C4-2B (cell line): ENCODE measurements around the gene PLP1.

Experiments
- H3K27ac ChIP-seq: fragments of 450-650 bp; 2 replicates; pipeline ENCODE4 v1.5.1; 2017
- ZFX ChIP-seq: fragments of 450-650 bp; IDR thresholded peaks from 2 replicates; pipeline ENCODE4 v1.6.1; 2017
- TF ChIP-seq, protein P1 (sequence below): fragments of 450-650 bp; conservative IDR thresholded peaks from 2 replicates; pipeline ENCODE4 v1.5.1; 2017; ENCODE audit warnings: mild to moderate bottlenecking

Gene PLP1

DNA sequence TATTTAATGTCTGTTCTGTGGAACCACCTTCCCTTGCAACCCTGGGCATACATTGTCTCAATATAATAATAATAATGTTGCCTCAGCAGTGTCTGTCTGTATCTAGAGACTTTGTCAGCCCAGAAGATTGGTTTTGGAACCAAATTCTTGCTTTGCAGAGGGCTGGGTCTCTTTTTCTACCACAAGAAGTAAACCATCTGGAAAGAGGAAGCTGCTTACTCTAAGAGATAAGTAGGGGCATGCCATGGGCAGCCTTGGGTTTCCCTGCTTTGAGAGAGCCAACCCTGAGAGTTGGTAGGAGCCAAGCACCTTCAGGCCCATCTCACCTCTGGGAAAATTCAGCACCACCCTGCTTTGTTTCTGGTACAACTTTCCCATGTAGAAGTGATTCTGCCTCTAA is 38.9 kb upstream of the PLP1 start:
- TF ChIP-seq, protein P1, sequence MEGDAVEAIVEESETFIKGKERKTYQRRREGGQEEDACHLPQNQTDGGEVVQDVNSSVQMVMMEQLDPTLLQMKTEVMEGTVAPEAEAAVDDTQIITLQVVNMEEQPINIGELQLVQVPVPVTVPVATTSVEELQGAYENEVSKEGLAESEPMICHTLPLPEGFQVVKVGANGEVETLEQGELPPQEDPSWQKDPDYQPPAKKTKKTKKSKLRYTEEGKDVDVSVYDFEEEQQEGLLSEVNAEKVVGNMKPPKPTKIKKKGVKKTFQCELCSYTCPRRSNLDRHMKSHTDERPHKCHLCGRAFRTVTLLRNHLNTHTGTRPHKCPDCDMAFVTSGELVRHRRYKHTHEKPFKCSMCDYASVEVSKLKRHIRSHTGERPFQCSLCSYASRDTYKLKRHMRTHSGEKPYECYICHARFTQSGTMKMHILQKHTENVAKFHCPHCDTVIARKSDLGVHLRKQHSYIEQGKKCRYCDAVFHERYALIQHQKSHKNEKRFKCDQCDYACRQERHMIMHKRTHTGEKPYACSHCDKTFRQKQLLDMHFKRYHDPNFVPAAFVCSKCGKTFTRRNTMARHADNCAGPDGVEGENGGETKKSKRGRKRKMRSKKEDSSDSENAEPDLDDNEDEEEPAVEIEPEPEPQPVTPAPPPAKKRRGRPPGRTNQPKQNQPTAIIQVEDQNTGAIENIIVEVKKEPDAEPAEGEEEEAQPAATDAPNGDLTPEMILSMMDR: no peak
- no peak for TF ChIP-seq ZFX
- H3K27ac ChIP-seq: no peak overlapping the region

DNA sequence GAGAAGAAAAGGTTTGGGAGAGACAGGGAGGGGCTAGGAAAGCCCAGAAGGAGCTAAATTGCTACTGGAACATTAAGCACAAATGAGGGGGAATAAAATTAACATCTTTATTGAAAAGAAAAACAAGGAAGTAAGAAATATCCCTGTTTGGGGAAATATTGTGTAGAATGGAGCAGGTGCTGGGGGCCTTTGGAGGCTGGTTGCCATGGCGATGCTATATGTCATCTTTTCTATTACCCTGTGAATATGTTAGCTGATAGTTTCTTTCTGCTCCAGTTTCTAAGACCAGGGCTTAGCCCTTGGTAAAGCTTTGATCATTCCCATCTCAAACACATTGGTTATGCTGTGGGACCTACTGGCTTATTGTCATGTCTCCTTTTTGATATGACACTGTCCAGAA is 37.2 kb upstream of the PLP1 start:
- TF ChIP-seq, protein P1: no peak
- no peak for TF ChIP-seq ZFX
- H3K27ac ChIP-seq: no peak overlapping the region

DNA sequence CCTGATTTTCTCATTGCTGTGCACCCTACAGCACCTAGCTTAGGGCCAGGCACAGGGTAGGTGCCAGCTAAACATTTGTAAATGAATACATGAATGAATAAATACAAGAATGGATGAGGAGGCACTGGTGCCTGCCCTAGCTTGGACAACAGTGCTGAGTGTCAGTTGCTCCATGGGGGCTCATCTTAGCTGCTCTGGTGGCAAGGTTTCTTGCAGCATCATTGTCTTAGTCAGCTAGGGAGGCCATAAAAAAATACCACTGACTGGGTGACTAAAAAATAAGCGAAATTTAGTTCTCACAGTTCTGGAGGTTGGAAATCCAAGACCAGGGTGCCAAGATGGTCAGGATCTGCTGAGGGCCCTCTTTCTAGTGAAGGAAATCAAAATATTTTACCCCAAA is 34.8 kb upstream of the PLP1 start:
- no peak overlapping the region for H3K27ac ChIP-seq
- TF ChIP-seq, protein P1: no peak
- TF ChIP-seq ZFX: no peak

DNA sequence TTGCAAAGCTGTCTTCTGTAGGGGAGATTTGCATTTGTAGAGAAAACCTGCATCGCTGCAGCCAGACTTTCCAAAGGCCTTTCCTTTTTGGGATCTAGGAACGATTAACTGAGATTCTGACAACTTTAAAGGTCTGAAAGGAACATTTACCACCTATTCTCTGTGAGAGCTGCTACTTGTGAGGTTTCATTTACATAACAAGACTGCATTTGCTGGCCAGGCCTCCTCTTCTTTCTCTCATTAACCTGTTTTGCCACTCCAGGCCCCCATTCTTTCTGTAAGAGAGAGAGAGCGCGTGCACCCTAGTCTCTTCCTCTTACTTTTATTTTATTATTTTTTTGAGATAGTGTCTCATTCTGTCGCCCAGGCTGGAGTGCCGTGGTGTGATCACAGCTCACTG is 34.3 kb upstream of the PLP1 start:
- H3K27ac ChIP-seq: no peak overlapping the region
- TF ChIP-seq, protein P1: no peak
- no peak for TF ChIP-seq ZFX

DNA sequence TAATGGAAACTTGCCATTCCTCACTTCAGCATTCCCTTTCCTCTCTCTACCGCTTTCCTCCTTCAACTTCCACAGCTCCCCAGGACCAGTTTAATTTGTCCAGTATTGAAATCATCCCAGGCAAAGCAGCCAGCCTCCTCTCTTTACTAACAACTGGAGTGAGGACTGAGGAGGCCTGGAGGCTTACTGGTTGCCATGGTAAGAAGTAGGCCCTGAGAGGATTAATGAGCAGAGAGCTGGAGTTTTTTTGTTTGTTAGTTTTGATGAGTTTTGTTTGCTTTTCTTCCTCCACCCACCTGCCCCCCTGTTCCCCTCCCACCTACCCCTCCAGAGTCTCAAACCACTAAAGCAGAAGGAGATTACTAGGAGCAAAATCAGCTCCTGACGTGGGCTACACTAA is 29.5 kb upstream of the PLP1 start:
- no peak for TF ChIP-seq ZFX
- TF ChIP-seq, protein P1: no peak
- no peak overlapping the region for H3K27ac ChIP-seq

DNA sequence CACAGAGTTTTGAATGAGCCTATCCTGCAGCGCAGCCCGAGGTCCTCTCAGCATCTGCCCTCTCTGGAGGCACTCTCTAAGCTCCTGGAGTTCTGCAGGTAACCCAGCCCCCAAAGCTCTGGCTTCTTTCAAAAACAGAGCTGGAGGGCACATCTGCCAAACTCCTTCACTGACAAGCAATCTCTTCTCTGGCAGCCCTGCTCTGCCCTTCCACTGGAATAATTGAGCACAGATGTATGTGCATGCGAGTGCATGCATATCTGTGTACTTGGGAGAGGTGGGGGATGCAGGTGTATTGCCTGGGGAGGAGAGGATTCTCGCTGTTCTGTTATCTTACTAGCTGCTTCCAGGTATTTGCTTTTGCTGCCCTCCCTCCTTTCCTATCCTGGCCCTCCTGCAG is 22.2 kb upstream of the PLP1 start:
- TF ChIP-seq, protein P1: no peak
- TF ChIP-seq ZFX: no peak
- H3K27ac ChIP-seq: no peak overlapping the region

DNA sequence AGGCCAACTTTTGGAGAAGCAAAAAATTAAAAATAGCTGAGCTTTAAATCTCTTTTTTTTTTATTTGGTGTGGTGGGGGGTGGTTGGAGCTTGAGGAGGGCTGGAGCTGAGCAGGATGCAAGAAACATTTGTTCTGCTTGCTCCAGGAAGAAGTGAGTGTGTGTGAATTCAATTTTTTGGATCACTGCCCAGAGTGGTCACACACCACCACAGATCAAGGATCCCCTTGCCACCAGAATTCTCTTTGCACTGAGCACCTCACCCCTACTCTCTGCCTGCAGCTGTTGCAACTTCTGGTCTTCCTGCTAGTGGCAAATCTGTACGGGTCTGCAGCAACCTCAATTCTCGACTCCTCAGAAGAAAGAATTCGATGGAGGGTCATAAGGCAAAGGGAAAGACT is 19.9 kb upstream of the PLP1 start:
- TF ChIP-seq, protein P1: no peak
- TF ChIP-seq ZFX: no peak
- no peak overlapping the region for H3K27ac ChIP-seq
